ENCODE data around the gene WWOX.

The WWOX gene

GRCh38 chr16:79181419-79181818 is 1082.0 kb downstream of the WWOX start:
- Histone ChIP-seq H3K4me1 (ENCODE audit: low read depth, poor library complexity, severe bottlenecking) (no peaks in the 10 kb centered on the region), H3K9ac (no peak overlapping the region), H3K4me2 (no peak overlapping the region), H2AFZ (ENCODE audit: low read depth) (no peak overlapping the region), H3K79me2 (ENCODE audit: insufficient read depth, low read depth) (no peaks in the 10 kb centered on the region), H3K36me3 (ENCODE audit: insufficient read depth) (no peaks in the 10 kb centered on the region), H3K27ac (no peak overlapping the region), H4K20me1 (ENCODE audit: insufficient read depth) (no peaks in the 10 kb centered on the region), H3K27me3 (ENCODE audit: insufficient read depth, low read depth) (no peaks in the 10 kb centered on the region), H3K4me3 (IDR thresholded peaks at IDR 0.05; ENCODE audit: insufficient read depth, low read depth, low read length) (no peak overlapping the region)
- TF ChIP-seq CTCF (conservative IDR thresholded peaks at IDR 0.05; ENCODE audit: low read depth, low read length): no peak

- Histone ChIP-seq H3K36me3 (ENCODE audit: insufficient read depth) (no peaks in the 10 kb centered on the region), H2AFZ (ENCODE audit: low read depth) (no peak overlapping the region), H3K4me3 (IDR thresholded peaks at IDR 0.05; ENCODE audit: insufficient read depth, low read depth, low read length) (no peak overlapping the region)
These were observed 1083.2 kb downstream of the WWOX start for GRCh38 chr16:79182616-79183015.

GRCh38 chr16:79183571-79183970 is 1084.1 kb downstream of the WWOX start:
- no peaks in the 10 kb centered on the region for H4K20me1 ChIP-seq (ENCODE audit: insufficient read depth)
- H3K79me2 ChIP-seq (ENCODE audit: insufficient read depth, low read depth): no peaks in the 10 kb centered on the region
- no peak overlapping the region for H2AFZ ChIP-seq (ENCODE audit: low read depth)
- no peaks in the 10 kb centered on the region for H3K27me3 ChIP-seq (ENCODE audit: insufficient read depth, low read depth)
- H3K36me3 ChIP-seq (ENCODE audit: insufficient read depth): no peaks in the 10 kb centered on the region
- no peak overlapping the region for H3K9ac ChIP-seq
- no peak overlapping the region for H3K27ac ChIP-seq
- no peaks in the 10 kb centered on the region for H3K4me1 ChIP-seq (ENCODE audit: low read depth, poor library complexity, severe bottlenecking)
- no peak overlapping the region for H3K4me2 ChIP-seq
- H3K4me3 ChIP-seq (IDR thresholded peaks at IDR 0.05; ENCODE audit: insufficient read depth, low read depth, low read length): no peak overlapping the region
- TF ChIP-seq CTCF (conservative IDR thresholded peaks at IDR 0.05; ENCODE audit: low read depth, low read length): no peak

More at GRCh38 chr16:79182616-79183015, 1083.2 kb downstream of the WWOX start:
- no peak overlapping the region for H3K9ac ChIP-seq
- TF ChIP-seq CTCF (conservative IDR thresholded peaks at IDR 0.05; ENCODE audit: low read depth, low read length): no peak
- H3K4me1 ChIP-seq (ENCODE audit: low read depth, poor library complexity, severe bottlenecking): no peaks in the 10 kb centered on the region
- no peaks in the 10 kb centered on the region for H3K79me2 ChIP-seq (ENCODE audit: insufficient read depth, low read depth)
- no peak overlapping the region for H3K4me2 ChIP-seq
- H3K27ac ChIP-seq: no peak overlapping the region
- no peaks in the 10 kb centered on the region for H3K27me3 ChIP-seq (ENCODE audit: insufficient read depth, low read depth)
- H4K20me1 ChIP-seq (ENCODE audit: insufficient read depth): no peaks in the 10 kb centered on the region

GRCh38 chr16:79184464-79185030 is 1085.1 kb downstream of the WWOX start:
- Histone ChIP-seq H2AFZ (ENCODE audit: low read depth) (no peak overlapping the region), H3K79me2 (ENCODE audit: insufficient read depth, low read depth) (no peaks in the 10 kb centered on the region)

More at GRCh38 chr16:79184464-79185030, 1085.1 kb downstream of the WWOX start:
- H4K20me1 ChIP-seq (ENCODE audit: insufficient read depth): no peaks in the 10 kb centered on the region
- H3K4me3 ChIP-seq (IDR thresholded peaks at IDR 0.05; ENCODE audit: insufficient read depth, low read depth, low read length): no peak overlapping the region
- no peaks in the 10 kb centered on the region for H3K4me1 ChIP-seq (ENCODE audit: low read depth, poor library complexity, severe bottlenecking)
- H3K4me2 ChIP-seq: no peak overlapping the region
- TF ChIP-seq CTCF (conservative IDR thresholded peaks at IDR 0.05; ENCODE audit: low read depth, low read length): no peak
- H3K27me3 ChIP-seq (ENCODE audit: insufficient read depth, low read depth): no peaks in the 10 kb centered on the region
- no peaks in the 10 kb centered on the region for H3K36me3 ChIP-seq (ENCODE audit: insufficient read depth)
- H3K27ac ChIP-seq: no peak overlapping the region
- no peak overlapping the region for H3K9ac ChIP-seq

All from KMS-11 (cell line).